ENCODE results near the gene NTSR2.

DNA sequence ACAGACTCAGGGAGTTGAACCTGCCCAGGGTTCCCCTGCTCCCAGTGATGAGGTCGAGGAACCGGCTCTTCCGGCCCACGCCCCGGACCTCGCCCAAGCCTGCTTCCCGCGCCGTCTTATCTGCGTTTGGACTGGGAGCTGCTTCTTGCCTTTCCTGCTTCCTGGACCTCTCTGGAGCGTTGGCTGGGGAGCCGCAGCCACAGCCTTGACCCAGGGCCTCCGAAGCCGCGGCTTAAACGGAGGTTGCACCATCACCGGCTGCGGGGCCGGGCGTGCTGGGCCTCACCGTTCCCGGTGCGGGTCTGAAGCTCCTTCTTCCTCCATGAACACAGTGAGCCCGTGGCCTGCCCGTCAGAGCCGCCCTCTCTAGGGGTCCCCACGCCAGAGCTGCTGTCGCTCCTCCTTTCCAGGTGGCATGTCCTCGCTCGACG, 13.3 kb downstream of the NTSR2 start:
- TF ChIP-seq, protein P1, sequence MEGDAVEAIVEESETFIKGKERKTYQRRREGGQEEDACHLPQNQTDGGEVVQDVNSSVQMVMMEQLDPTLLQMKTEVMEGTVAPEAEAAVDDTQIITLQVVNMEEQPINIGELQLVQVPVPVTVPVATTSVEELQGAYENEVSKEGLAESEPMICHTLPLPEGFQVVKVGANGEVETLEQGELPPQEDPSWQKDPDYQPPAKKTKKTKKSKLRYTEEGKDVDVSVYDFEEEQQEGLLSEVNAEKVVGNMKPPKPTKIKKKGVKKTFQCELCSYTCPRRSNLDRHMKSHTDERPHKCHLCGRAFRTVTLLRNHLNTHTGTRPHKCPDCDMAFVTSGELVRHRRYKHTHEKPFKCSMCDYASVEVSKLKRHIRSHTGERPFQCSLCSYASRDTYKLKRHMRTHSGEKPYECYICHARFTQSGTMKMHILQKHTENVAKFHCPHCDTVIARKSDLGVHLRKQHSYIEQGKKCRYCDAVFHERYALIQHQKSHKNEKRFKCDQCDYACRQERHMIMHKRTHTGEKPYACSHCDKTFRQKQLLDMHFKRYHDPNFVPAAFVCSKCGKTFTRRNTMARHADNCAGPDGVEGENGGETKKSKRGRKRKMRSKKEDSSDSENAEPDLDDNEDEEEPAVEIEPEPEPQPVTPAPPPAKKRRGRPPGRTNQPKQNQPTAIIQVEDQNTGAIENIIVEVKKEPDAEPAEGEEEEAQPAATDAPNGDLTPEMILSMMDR (IDR thresholded peaks at IDR 0.05): no peak
- TF ChIP-seq EP300 (IDR thresholded peaks at IDR 0.05) (no peak), POLR2A (IDR thresholded peaks at IDR 0.05) (no peak), POLR2AphosphoS5 (IDR thresholded peaks at IDR 0.05) (no peak)
